ENCODE results near the gene CA10. TPM values are rescaled to one million over a fixed set of nuclear protein-coding genes. Genes with fewer than 3 reads are reported as not detected.

Gene CA10
- total and polyA plus RNA-seq, 8 donors = 1.3 TPM; not detected in 7

DNA sequence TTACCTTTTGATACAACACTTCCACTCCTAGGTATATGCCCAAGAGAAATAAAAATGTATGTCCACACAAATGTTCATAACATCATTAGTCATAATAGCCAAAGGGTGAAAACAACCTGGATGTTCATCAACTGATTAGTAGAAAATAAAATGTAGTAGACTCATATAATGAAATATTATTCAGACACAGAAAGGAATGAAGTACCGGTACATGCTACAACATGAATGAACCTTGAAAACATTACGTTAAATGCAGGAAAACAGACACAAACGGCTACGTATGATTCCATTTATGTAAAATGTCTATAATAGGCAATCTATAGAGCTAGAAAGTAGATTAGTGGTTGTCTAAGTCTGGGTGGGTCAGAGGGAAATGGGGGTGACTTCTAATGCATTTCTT, 358.5 kb downstream of the CA10 start:
- Histone ChIP-seq H3K9me3 (no peaks in the 10 kb centered on the region), H3K27ac (no peak overlapping the region), H3K36me3 (no peaks in the 10 kb centered on the region), H3K27me3 (no peaks in the 10 kb centered on the region), H3K4me3 (no peak overlapping the region), H3K4me1 (no peaks in the 10 kb centered on the region)
- intact Hi-C loops (cut with DNase I; ENCODE audit: low total_unique reads) = no loop called here
- WGBS, 5 donors = 88 to 96% (median 91%) methylated on average over 4 of the region's 4 CpGs
- TF ChIP-seq POLR2AphosphoS5 (IDR thresholded peaks at IDR 0.05) (no peak), EP300 (IDR thresholded peaks at IDR 0.05) (no peak), POLR2A (IDR thresholded peaks at IDR 0.05) (no peak)
- TF ChIP-seq, protein P1, sequence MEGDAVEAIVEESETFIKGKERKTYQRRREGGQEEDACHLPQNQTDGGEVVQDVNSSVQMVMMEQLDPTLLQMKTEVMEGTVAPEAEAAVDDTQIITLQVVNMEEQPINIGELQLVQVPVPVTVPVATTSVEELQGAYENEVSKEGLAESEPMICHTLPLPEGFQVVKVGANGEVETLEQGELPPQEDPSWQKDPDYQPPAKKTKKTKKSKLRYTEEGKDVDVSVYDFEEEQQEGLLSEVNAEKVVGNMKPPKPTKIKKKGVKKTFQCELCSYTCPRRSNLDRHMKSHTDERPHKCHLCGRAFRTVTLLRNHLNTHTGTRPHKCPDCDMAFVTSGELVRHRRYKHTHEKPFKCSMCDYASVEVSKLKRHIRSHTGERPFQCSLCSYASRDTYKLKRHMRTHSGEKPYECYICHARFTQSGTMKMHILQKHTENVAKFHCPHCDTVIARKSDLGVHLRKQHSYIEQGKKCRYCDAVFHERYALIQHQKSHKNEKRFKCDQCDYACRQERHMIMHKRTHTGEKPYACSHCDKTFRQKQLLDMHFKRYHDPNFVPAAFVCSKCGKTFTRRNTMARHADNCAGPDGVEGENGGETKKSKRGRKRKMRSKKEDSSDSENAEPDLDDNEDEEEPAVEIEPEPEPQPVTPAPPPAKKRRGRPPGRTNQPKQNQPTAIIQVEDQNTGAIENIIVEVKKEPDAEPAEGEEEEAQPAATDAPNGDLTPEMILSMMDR (IDR thresholded peaks at IDR 0.05) = no peak
- DNase-seq = no peak

DNA sequence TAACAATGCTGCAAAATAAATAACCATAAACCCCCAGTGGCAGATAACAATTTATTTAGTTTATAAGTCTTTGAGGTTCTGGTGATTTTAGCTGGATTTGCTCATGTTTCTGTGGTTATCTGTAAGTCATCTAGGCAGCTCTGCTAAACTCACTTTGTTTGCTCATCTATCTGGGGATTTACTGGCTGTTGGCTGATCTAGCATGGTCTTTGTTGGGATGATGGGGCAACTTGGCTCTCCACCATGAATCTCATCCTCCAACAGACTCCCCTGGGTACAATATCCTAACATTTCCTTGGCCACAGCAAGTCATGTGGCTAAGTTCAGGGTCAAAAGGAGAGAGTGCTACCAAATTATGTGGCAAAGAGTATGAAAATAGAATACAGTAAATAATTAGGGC, 359.3 kb downstream of the CA10 start:
- intact Hi-C loops (cut with DNase I; ENCODE audit: low total_unique reads) = no loop called here
- Histone ChIP-seq H3K36me3 (no peaks in the 10 kb centered on the region), H3K27ac (no peak overlapping the region), H3K4me3 (no peak overlapping the region), H3K4me1 (no peaks in the 10 kb centered on the region), H3K9me3 (no peaks in the 10 kb centered on the region), H3K27me3 (no peaks in the 10 kb centered on the region)
- TF ChIP-seq, protein P1 (IDR thresholded peaks at IDR 0.05) = no peak
- no peak for TF ChIP-seq POLR2A (IDR thresholded peaks at IDR 0.05)
- TF ChIP-seq EP300 (IDR thresholded peaks at IDR 0.05) = no peak
- TF ChIP-seq POLR2AphosphoS5 (IDR thresholded peaks at IDR 0.05) = no peak
- DNase-seq = no peak

DNA sequence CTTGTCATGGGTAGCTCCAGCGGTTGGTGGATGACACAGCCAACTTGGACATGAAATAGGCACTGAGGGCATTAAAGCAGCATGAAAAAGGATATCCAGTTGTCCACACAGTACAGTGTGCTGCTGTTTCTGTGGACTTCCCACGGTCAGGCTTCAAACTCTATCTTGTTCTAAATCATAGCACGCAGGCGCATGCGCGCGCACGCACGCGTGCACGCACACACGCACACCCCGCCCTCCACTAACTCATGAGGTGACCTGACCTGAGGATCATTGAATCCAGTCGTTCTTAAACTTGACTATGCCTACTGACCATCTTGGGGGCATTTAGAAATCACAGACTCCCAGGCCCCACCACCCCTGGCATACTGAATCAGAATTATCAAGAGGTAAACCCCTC, 361.4 kb downstream of the CA10 start:
- H3K4me1 ChIP-seq = no peaks in the 10 kb centered on the region

DNA sequence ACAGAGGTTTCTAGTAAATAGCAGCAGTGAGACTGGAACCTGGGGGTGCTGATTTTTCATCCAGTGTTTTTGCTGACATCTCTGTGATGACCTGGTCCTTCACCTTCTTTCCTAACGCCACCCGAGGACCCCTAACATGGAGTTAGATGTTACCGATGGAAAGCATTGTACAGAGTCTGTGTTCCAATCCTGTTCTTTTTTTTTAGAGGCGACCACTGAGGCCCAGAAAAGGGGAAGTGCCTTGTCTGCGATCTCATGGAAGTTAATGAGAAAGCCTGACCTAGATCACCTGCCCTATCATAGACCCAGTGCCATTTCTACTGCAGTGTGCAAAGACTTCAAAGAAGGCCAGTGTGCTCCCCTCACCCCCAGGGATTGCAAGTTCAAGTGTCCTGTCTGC, 362.5 kb downstream of the CA10 start:
- H3K9me3 ChIP-seq = no peaks in the 10 kb centered on the region
- H3K4me1 ChIP-seq = no peaks in the 10 kb centered on the region
- no peak for DNase-seq
- no peak overlapping the region for H3K4me3 ChIP-seq
- intact Hi-C loops (cut with DNase I; ENCODE audit: low total_unique reads) = no loop called here
- no peak overlapping the region for H3K27ac ChIP-seq
- peaks cover 0 to 5% (median 0%) of the 10 kb centered on the region in 3 donors for H3K27me3 ChIP-seq
- WGBS, 5 donors = 78 to 87% (median 83%) methylated on average over 5 of the region's 5 CpGs
- no peaks in the 10 kb centered on the region for H3K36me3 ChIP-seq
- no peak for TF ChIP-seq POLR2A (IDR thresholded peaks at IDR 0.05)
- TF ChIP-seq, protein P1 (IDR thresholded peaks at IDR 0.05) = no peak

More for the DNA sequence above, 361.4 kb downstream of the CA10 start:
- no peak overlapping the region for H3K27ac ChIP-seq
- TF ChIP-seq POLR2A (IDR thresholded peaks at IDR 0.05) = no peak
- TF ChIP-seq EP300 (IDR thresholded peaks at IDR 0.05) = no peak
- TF ChIP-seq, protein P1 (IDR thresholded peaks at IDR 0.05) = no peak
- no peak for TF ChIP-seq POLR2AphosphoS5 (IDR thresholded peaks at IDR 0.05)
- WGBS, 5 donors = 87 to 94% (median 92%) methylated on average over 14 of the region's 14 CpGs
- H3K36me3 ChIP-seq = no peaks in the 10 kb centered on the region
- no peaks in the 10 kb centered on the region for H3K9me3 ChIP-seq
- peaks cover 0 to 5% (median 0%) of the 10 kb centered on the region in 3 donors for H3K27me3 ChIP-seq
- DNase-seq = no peak
- H3K4me3 ChIP-seq = no peak overlapping the region
- intact Hi-C loops (cut with DNase I; ENCODE audit: low total_unique reads) = no loop called here
